NCI-H1417 treated with DMSO at 0.1 percent for 48 hours (cell line): ENCODE measurements around the gene MAP3K10.
A peak's percentile ranks its signal among the peaks of the same experiment; 100 is the strongest.

Experiments used
- DNase-seq: peaks from one replicate; lab custom pipeline; 2025; lab: John Stamatoyannopoulos, UW

Gene MAP3K10

GRCh38 chr19:40174092-40174491, 17.1 kb upstream of the MAP3K10 start:
- no peak for DNase-seq

- no peak for DNase-seq
These were observed 15.4 kb upstream of the MAP3K10 start for GRCh38 chr19:40175820-40176219.

GRCh38 chr19:40177286-40178070, 13.7 kb upstream of the MAP3K10 start:
- no peak for DNase-seq

- no peak for DNase-seq
These were observed 12.5 kb upstream of the MAP3K10 start for GRCh38 chr19:40178756-40179155.

GRCh38 chr19:40184273-40184672, 7.0 kb upstream of the MAP3K10 start:
- DNase-seq, result no peak

GRCh38 chr19:40191836-40192646, 815 bp downstream of the MAP3K10 start:
- DNase-seq, result no peak

GRCh38 chr19:40192758-40193586, 1.7 kb downstream of the MAP3K10 start:
- no peak for DNase-seq

GRCh38 chr19:40193587-40193849, 2.3 kb downstream of the MAP3K10 start:
- no peak for DNase-seq

- no peak for DNase-seq
These were observed 7.2 kb downstream of the MAP3K10 start for GRCh38 chr19:40198272-40198990.

- DNase-seq, result no peak
These were observed 9.3 kb downstream of the MAP3K10 start for GRCh38 chr19:40200341-40201099.

GRCh38 chr19:40204381-40204780, 13.2 kb downstream of the MAP3K10 start:
- DNase-seq, result no peak

GRCh38 chr19:40205760-40206159, 14.5 kb downstream of the MAP3K10 start:
- no peak for DNase-seq

- no peak for DNase-seq
These were observed 17.4 kb downstream of the MAP3K10 start for GRCh38 chr19:40208602-40209001.

- no peak for DNase-seq
These were observed 19.7 kb downstream of the MAP3K10 start for GRCh38 chr19:40210889-40211288.

GRCh38 chr19:40213251-40213829, 22.1 kb downstream of the MAP3K10 start:
- DNase-seq, result no peak

- no peak for DNase-seq
These were observed 22.8 kb downstream of the MAP3K10 start for GRCh38 chr19:40213882-40214570.

GRCh38 chr19:40214936-40215335, 23.7 kb downstream of the MAP3K10 start:
- DNase-seq, result no peak

- DNase-seq, result no peak
These were observed 25.0 kb downstream of the MAP3K10 start for GRCh38 chr19:40216013-40216776.

GRCh38 chr19:40216777-40217026, 25.5 kb downstream of the MAP3K10 start:
- DNase-seq, result peak; percentile 30
